IMR-90 (cell line): ENCODE results near the gene SYNGR2. TPM values are rescaled to one million over a fixed set of nuclear protein-coding genes. Genes with fewer than 3 reads are reported as not detected.

Experiments used
- ATAC-seq: fragments of 200-7000 bp; cut with Tn5 transposase; 2 replicates; pipeline ENCODE4 v1.9.1; 2020; ENCODE audit warnings: low read depth, mild to moderate bottlenecking, moderate library complexity
- BruUV-seq: library from RNA; stranded (reverse); fragments of 400-500 nt; replicated peaks from 2 replicates; lab custom pipeline; 2021; lab: Mats Ljungman, UMichigan
- CTCF ChIA-PET: fragments of 300-600 bp; formaldehyde crosslinking; extraction: SDS; loops from one replicate; lab custom pipeline; 2021; ENCODE audit warnings: antibody characterized with exemption; lab: Yijun Ruan, JAX
- POLR2A ChIA-PET: fragments of 300-600 bp; sonication (Branson Sonifier 250); formaldehyde crosslinking; loops from one replicate; lab custom pipeline; 2022; ENCODE audit warnings: antibody characterized with exemption; ENCODE audit not compliant: unreplicated experiment; lab: Charles Lee
- DNase-seq: peaks from one replicate; pipeline ENCODE4 v3.0.0; 2013
- H2AFZ ChIP-seq: replicated peaks from 2 replicates; pipeline ENCODE3; 2013; ENCODE audit warnings: low read length, mild to moderate bottlenecking; ENCODE audit not compliant: poor library complexity
- H2AK5ac ChIP-seq: 2 replicates; pipeline ENCODE4 v1.6.1; 2013; ENCODE audit warnings: low read depth, low read length, inconsistent platforms
- H2AK9ac ChIP-seq: replicated peaks from 2 replicates; pipeline ENCODE3; 2013; ENCODE audit warnings: mild to moderate bottlenecking, low read depth, low read length, moderate library complexity; ENCODE audit not compliant: poor library complexity
- H2BK120ac ChIP-seq: 2 replicates; pipeline ENCODE4 v1.6.1; 2013; ENCODE audit warnings: low read depth, low read length, inconsistent platforms
- H2BK15ac ChIP-seq: 3 replicates; pipeline ENCODE4 v1.6.1; 2013; ENCODE audit warnings: low read depth, low read length, inconsistent platforms
- H2BK20ac ChIP-seq: 2 replicates; pipeline ENCODE4 v1.6.1; 2013; ENCODE audit warnings: low read depth, mild to moderate bottlenecking, inconsistent platforms, low read length, moderate library complexity
- H2BK5ac ChIP-seq: 2 replicates; pipeline ENCODE4 v1.6.1; 2013; ENCODE audit warnings: mild to moderate bottlenecking, low read depth, low read length, inconsistent platforms; ENCODE audit not compliant: poor library complexity, severe bottlenecking
- H3K14ac ChIP-seq: replicated peaks from 2 replicates; pipeline ENCODE4 v1.6.1; 2013; ENCODE audit warnings: low read depth, low read length, inconsistent platforms
- H3K18ac ChIP-seq: 2 replicates; pipeline ENCODE4 v1.6.1; 2013; ENCODE audit warnings: low read depth, low read length, control low read depth
- H3K23ac ChIP-seq: 2 replicates; pipeline ENCODE4 v1.6.1; 2013; ENCODE audit warnings: low read depth, low read length, inconsistent platforms
- H3K27ac ChIP-seq: 2 replicates; pipeline ENCODE4 v1.5.1; 2013; ENCODE audit warnings: mild to moderate bottlenecking, control low read depth, low read length; ENCODE audit not compliant: insufficient read depth
- H3K27me3 ChIP-seq: 2 replicates; pipeline ENCODE4 v1.6.1; 2013; ENCODE audit warnings: low read length; ENCODE audit not compliant: control insufficient read depth, insufficient read depth
- H3K36me3 ChIP-seq: 2 replicates; pipeline ENCODE4 v1.6.1; 2013; ENCODE audit warnings: low read length, mixed read lengths; ENCODE audit not compliant: control insufficient read depth, insufficient read depth
- H3K4ac ChIP-seq: 2 replicates; pipeline ENCODE4 v1.6.1; 2013; ENCODE audit warnings: low read depth, low read length, inconsistent platforms
- H3K4me1 ChIP-seq: 2 replicates; pipeline ENCODE4 v1.6.1; 2013; ENCODE audit warnings: low read length, mixed read lengths; ENCODE audit not compliant: control insufficient read depth, insufficient read depth
- H3K4me2 ChIP-seq: 2 replicates; pipeline ENCODE4 v1.6.1; 2013; ENCODE audit warnings: low read depth, mild to moderate bottlenecking, control low read depth, low read length, moderate library complexity
- H3K4me3 ChIP-seq: 2 replicates; pipeline ENCODE4 v1.5.1; 2013; ENCODE audit warnings: low read depth, mild to moderate bottlenecking, control low read depth, low read length, moderate library complexity; ENCODE audit not compliant: insufficient read depth
- H3K56ac ChIP-seq: 2 replicates; pipeline ENCODE4 v1.6.1; 2013; ENCODE audit warnings: low read length, inconsistent platforms; ENCODE audit not compliant: insufficient read depth; ENCODE audit errors: extremely low read depth
- H3K79me1 ChIP-seq, 2 experiments: 2 replicates each; pipeline ENCODE4 v1.6.1; 2013; ENCODE audit warnings: low read length in 2 of 2, inconsistent platforms in 1 of 2, low read depth in 1 of 2
- H3K9ac ChIP-seq: 2 replicates; pipeline ENCODE4 v1.6.1; 2013; ENCODE audit warnings: low read depth, low read length, control low read depth
- H3K9me1 ChIP-seq: 2 replicates; pipeline ENCODE4 v1.6.1; 2013; ENCODE audit warnings: low read length, inconsistent platforms; ENCODE audit not compliant: insufficient read depth
- H3K9me3 ChIP-seq: 2 replicates; pipeline ENCODE4 v1.6.1; 2013; ENCODE audit warnings: low read length; ENCODE audit not compliant: control insufficient read depth, insufficient read depth
- H4K20me1 ChIP-seq: 2 replicates; pipeline ENCODE4 v1.6.1; 2013; ENCODE audit warnings: low read length, inconsistent platforms; ENCODE audit not compliant: insufficient read depth
- H4K5ac ChIP-seq: 2 replicates; pipeline ENCODE4 v1.6.1; 2013; ENCODE audit warnings: mild to moderate bottlenecking, low read depth, low read length, control low read depth
- H4K8ac ChIP-seq, 2 experiments: 2 replicates each; pipeline ENCODE4 v1.6.1; 2013; ENCODE audit warnings: low read depth in 2 of 2, low read length in 2 of 2, control low read depth in 1 of 2, inconsistent platforms in 1 of 2
- H4K91ac ChIP-seq: 2 replicates; pipeline ENCODE4 v1.6.1; 2013; ENCODE audit warnings: low read depth, low read length, inconsistent platforms; ENCODE audit not compliant: insufficient read depth
- CHD1 ChIP-seq: IDR thresholded peaks from 2 replicates; pipeline ENCODE4 v1.6.1; 2012; ENCODE audit warnings: low read depth, low read length, improper control_type of control experiment
- CTCF ChIP-seq: conservative IDR thresholded peaks from 2 replicates; pipeline ENCODE4 v1.5.1; 2012; ENCODE audit warnings: mild to moderate bottlenecking, low read depth, low read length, improper control_type of control experiment
- MAZ ChIP-seq: IDR thresholded peaks from 2 replicates; pipeline ENCODE4 v1.6.1; 2012; ENCODE audit warnings: low read depth, mild to moderate bottlenecking, low read length, improper control_type of control experiment, moderate library complexity, borderline replicate concordance
- POLR2A ChIP-seq: IDR thresholded peaks from 2 replicates; pipeline ENCODE4 v1.6.1; 2012; ENCODE audit warnings: mild to moderate bottlenecking, low read depth, low read length
- WGBS, 2 experiments: methylation state at CpG; one replicate each; pipeline versions ENCODE4 v1.1.5 to v1.1.7; 2013; ENCODE audit warnings: missing lambda C conversion rate in 2 of 2; ENCODE audit not compliant: insufficient read length in 1 of 2; ENCODE audit errors: extremely low coverage in 2 of 2; 5-methylcytosine and 5-hydroxymethylcytosine counted together
- dilution Hi-C: fragments of 300-500 bp; cut with HindIII; formaldehyde crosslinking; loops from one replicate; pipeline ENCODE4 v1.14.3; 2018; ENCODE audit warnings: low sequenced_read_pairs; ENCODE audit not compliant: unreplicated experiment
- in situ Hi-C: fragments of 300-500 bp; cut with MboI; formaldehyde crosslinking; loops from 3 replicates; pipeline ENCODE4 v1.14.3; 2019; ENCODE audit warnings: low sequenced_read_pairs, inconsistent platforms, mixed read lengths
- intact Hi-C: fragments of 100-400 bp; cut with micrococcal nuclease; formaldehyde crosslinking; loops from 2 replicates; pipeline ENCODE4 v1.10.0; 2022
- polyA plus RNA-seq, 3 experiments: library from polyadenylated mRNA; depleted of rRNA; stranded (reverse); fragments of >200 nt; gene quantifications; 2 replicates each; pipeline ENCODE4 v1.2.3, GENCODE V29; 2012; ENCODE audit warnings: low replicate concordance in 1 of 3
- total RNA-seq: library from RNA; depleted of rRNA; stranded (reverse); fragments of >200 nt; gene quantifications from 2 replicates; pipeline ENCODE4 v1.2.3, GENCODE V29; 2012

The SYNGR2 gene
- total and polyA plus RNA-seq, 2 of the 4 experiments (the other 2 are of a cell fraction), result 11.1 to 63.1 TPM

GRCh38 chr17:78118801-78119241 lies 49.6 kb upstream of the SYNGR2 start:
- dilution Hi-C loops, result no loop called here
- Histone ChIP-seq H4K91ac (no peak overlapping the region), H3K4me2 (no peak overlapping the region), H3K27me3 (peaks cover 11% of the 10 kb centered on the region; the same call in 1 of the 2 replicates), H3K23ac (no peak overlapping the region), H2BK20ac (no peak overlapping the region), H3K18ac (no peak overlapping the region), H2BK120ac (no peak overlapping the region), H4K20me1 (no peaks in the 10 kb centered on the region; the same call in 1 of the 2 replicates), H3K4me1 (no peaks in the 10 kb centered on the region), H4K8ac (no peak overlapping the region), H3K4me3 (no peak overlapping the region), H3K4ac (no peak overlapping the region), H2AK5ac (no peak overlapping the region), H3K56ac (no peak overlapping the region), H3K14ac (no peak overlapping the region), H2AFZ (no peak overlapping the region), H3K9me1 (no peaks in the 10 kb centered on the region), H3K27ac (no peak overlapping the region), H2BK15ac (no peak overlapping the region), H4K5ac (no peak overlapping the region), H3K36me3 (no peaks in the 10 kb centered on the region), H2AK9ac (no peak overlapping the region), H3K9ac (no peak overlapping the region), H2BK5ac (no peak overlapping the region), H3K79me1 (no peaks in the 10 kb centered on the region), H3K9me3 (no peaks in the 10 kb centered on the region)
- WGBS, 2 experiments, result 100% methylated on average over 2 of the region's 14 CpGs; no CpG with 5 or more reads in 1 of the 2 experiments
- POLR2A ChIA-PET, result no interaction called here
- TF ChIP-seq CHD1, result no peak
- no peak for TF ChIP-seq POLR2A
- TF ChIP-seq CTCF, result no peak
- TF ChIP-seq MAZ, result no peak
- ATAC-seq (no peak), DNase-seq (no peak)
- BruUV-seq, result no TSS peak
- in situ Hi-C loops, result loop anchor here (10.0 kb wide), 2 partner anchors 126 to 306 kb away; no protein-coding TSS in a partner anchor
- intact Hi-C loops, result no loop called here
- CTCF ChIA-PET, result no interaction called here
